Endothelial cell (in vitro differentiated cells): ENCODE data around the gene DGLUCY. TPM values are rescaled to one million over a fixed set of nuclear protein-coding genes. Genes with fewer than 3 reads are reported as not detected.

Experiments used
- DNase-seq: peaks from one replicate; pipeline ENCODE4 v3.0.0; 2021; ENCODE audit warnings: low spot score
- H3K27ac Mint-ChIP-seq: one replicate; pipeline ENCODE4 v1.8.0; 2021; ENCODE audit warnings: mixed read lengths, inconsistent platforms; ENCODE audit not compliant: unreplicated experiment
- H3K27me3 Mint-ChIP-seq: one replicate; pipeline ENCODE4 v1.8.0; 2021; ENCODE audit warnings: mild to moderate bottlenecking, moderate library complexity, mixed read lengths, inconsistent platforms; ENCODE audit not compliant: unreplicated experiment
- H3K36me3 Mint-ChIP-seq: one replicate; pipeline ENCODE4 v1.8.0; 2021; ENCODE audit warnings: mild to moderate bottlenecking, low read depth, mixed read lengths, inconsistent platforms; ENCODE audit not compliant: unreplicated experiment
- H3K4me1 Mint-ChIP-seq: one replicate; pipeline ENCODE4 v1.8.0; 2021; ENCODE audit warnings: mild to moderate bottlenecking, mixed read lengths, inconsistent platforms; ENCODE audit not compliant: unreplicated experiment
- H3K4me3 Mint-ChIP-seq: one replicate; pipeline ENCODE4 v1.8.0; 2021; ENCODE audit warnings: mild to moderate bottlenecking, mixed read lengths, inconsistent platforms; ENCODE audit not compliant: unreplicated experiment
- H3K9me3 Mint-ChIP-seq: one replicate; pipeline ENCODE4 v1.8.0; 2021; ENCODE audit warnings: mixed read lengths, inconsistent platforms; ENCODE audit not compliant: unreplicated experiment
- total RNA-seq: library from RNA; stranded (reverse); fragmentation: NEBNext Ultra II Directional; extraction: Animal tissue kit (Norgen Biotek cat#: 25700); gene quantifications from one replicate; pipeline ENCODE4 v1.2.1, GENCODE V29; 2021; ENCODE audit not compliant: unreplicated experiment
- TF ChIP-seq, protein P1 (sequence below): fragments of 200-600 bp; sonication (generic); IDR thresholded peaks from one replicate; pipeline ENCODE4 v1.5.0; 2021; ENCODE audit warnings: antibody characterized with exemption; ENCODE audit not compliant: unreplicated experiment

Gene DGLUCY
- total RNA-seq, 1 donor from 2014 or later = 65.1 TPM

DNA sequence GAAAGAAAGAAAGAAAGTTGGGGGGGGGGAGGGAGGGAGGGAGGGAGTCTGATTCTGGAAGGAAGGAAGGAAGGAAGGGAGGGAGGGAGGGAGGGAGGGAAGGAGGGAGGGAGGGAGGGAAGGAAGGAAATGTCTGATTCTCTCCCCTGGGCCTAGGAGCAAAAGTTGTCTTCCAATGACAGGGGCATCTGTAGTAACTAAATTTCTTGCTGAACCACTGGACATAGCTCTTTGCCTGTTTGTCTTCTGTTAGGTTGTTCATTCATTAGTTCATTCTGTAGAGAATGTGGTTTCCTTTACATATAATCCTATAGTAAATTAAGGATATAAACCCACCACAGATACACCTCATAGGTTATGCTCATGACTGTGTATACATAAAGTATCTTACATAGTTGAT, 70.7 kb downstream of the DGLUCY start:
- TF ChIP-seq, protein P1, sequence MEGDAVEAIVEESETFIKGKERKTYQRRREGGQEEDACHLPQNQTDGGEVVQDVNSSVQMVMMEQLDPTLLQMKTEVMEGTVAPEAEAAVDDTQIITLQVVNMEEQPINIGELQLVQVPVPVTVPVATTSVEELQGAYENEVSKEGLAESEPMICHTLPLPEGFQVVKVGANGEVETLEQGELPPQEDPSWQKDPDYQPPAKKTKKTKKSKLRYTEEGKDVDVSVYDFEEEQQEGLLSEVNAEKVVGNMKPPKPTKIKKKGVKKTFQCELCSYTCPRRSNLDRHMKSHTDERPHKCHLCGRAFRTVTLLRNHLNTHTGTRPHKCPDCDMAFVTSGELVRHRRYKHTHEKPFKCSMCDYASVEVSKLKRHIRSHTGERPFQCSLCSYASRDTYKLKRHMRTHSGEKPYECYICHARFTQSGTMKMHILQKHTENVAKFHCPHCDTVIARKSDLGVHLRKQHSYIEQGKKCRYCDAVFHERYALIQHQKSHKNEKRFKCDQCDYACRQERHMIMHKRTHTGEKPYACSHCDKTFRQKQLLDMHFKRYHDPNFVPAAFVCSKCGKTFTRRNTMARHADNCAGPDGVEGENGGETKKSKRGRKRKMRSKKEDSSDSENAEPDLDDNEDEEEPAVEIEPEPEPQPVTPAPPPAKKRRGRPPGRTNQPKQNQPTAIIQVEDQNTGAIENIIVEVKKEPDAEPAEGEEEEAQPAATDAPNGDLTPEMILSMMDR = no peak

DNA sequence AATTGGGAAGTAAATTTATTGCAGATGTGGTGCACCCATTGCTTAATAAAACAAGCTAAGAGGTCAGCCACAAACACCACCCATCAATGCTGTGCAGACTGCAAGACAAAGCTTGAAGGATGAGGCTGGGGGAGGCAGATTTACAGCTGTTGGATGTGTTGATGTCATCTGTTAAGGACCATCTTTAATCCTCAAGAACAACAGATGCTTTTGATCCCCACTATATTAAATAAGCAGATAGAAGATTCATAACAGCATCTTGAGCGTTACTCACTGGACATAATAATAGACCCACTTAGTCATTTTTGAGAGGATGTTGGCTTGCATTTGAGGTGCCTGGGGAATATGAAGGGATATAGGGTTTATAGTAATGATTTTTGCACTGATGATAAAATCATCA, 71.8 kb downstream of the DGLUCY start:
- Mint-ChIP-seq H3K27me3 (peaks cover 2% of the 10 kb centered on the region), H3K9me3 (no peaks in the 10 kb centered on the region), H3K27ac (no peak overlapping the region), H3K4me3 (no peak overlapping the region), H3K4me1 (no peaks in the 10 kb centered on the region), H3K36me3 (peaks cover 43% of the 10 kb centered on the region)
- TF ChIP-seq, protein P1 = no peak
- DNase-seq = no peak

More for the DNA sequence above, 70.7 kb downstream of the DGLUCY start:
- no peaks in the 10 kb centered on the region for H3K27me3 Mint-ChIP-seq
- H3K36me3 Mint-ChIP-seq = peaks cover 34% of the 10 kb centered on the region
- no peaks in the 10 kb centered on the region for H3K4me1 Mint-ChIP-seq
- H3K27ac Mint-ChIP-seq = no peak overlapping the region
- no peak overlapping the region for H3K4me3 Mint-ChIP-seq
- no peaks in the 10 kb centered on the region for H3K9me3 Mint-ChIP-seq
- DNase-seq = no peak

DNA sequence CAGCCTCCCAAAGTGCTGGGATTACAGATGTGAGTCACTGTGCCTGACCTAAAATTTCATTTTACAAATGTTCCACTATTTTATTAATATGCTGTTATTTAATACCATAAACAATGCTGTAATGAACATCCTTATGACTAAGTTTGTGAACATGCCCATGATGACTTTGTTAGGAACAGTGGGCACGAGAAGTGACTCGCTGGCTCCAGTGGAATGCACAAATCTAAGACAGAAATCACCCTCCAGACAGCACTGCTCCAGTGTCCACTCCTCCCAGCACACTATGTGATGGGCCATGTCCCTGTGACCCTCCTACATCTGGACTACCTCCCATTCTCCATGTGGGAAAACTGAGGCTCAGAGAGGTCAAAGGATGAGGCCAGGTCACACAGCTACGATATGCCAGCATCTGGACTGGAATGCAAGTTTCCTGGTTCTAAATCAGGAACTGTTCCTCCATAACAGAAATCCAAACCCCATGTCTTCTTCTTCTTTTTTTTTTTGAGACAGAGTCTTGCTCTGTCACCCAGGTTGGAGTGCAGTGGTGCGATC, 72.7 kb downstream of the DGLUCY start:
- no peak for DNase-seq
- TF ChIP-seq, protein P1 = no peak
- peaks cover 52% of the 10 kb centered on the region for H3K36me3 Mint-ChIP-seq
- no peak overlapping the region for H3K4me3 Mint-ChIP-seq
- H3K27me3 Mint-ChIP-seq = peaks cover 3% of the 10 kb centered on the region
- no peak overlapping the region for H3K27ac Mint-ChIP-seq
- H3K4me1 Mint-ChIP-seq = no peaks in the 10 kb centered on the region
- H3K9me3 Mint-ChIP-seq = no peaks in the 10 kb centered on the region

DNA sequence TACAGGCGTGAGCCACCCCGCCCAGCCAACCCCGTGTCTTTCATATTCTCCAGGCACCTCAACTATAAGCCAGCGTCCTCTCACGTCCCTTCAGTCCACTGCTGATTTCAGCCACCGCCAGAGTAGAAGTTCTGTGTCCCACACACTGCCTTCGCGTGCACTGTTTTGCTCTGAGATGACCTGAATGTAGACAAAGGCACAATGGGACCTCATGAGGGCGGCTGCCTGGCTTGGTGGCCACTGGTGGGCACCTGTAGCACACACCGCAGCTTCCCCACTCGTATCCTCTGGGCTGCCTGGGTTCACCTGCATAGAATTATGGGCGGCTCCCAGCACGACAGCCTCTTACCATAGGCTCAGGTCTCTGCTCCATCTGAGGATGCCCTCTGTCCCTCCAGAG, 73.4 kb downstream of the DGLUCY start:
- peaks cover 57% of the 10 kb centered on the region for H3K36me3 Mint-ChIP-seq
- TF ChIP-seq, protein P1 = no peak
- H3K27ac Mint-ChIP-seq = no peak overlapping the region
- no peaks in the 10 kb centered on the region for H3K9me3 Mint-ChIP-seq
- no peak overlapping the region for H3K4me3 Mint-ChIP-seq
- no peak for DNase-seq
- H3K4me1 Mint-ChIP-seq = no peaks in the 10 kb centered on the region
- H3K27me3 Mint-ChIP-seq = peaks cover 5% of the 10 kb centered on the region

DNA sequence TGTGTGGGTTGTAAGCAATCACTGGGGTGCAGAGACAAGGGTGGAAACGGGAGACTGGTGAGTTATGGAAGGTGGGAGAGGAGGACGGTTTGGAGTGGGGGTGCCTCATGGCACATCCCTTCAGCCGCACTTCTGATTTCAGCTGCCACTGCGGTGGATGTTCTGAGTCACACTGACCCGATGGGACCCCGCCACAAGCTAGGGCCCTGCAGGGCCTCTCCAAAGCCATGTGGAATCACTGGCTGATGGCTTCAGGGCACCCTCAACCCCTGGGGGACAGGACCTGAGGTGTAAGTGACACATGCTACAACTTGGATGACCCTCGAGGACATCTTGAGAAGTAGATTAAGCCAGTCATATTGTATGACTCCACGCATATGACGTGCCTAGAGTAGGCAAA, 77.0 kb downstream of the DGLUCY start:
- peaks cover 8% of the 10 kb centered on the region for H3K27me3 Mint-ChIP-seq
- no peak for DNase-seq
- no peak overlapping the region for H3K27ac Mint-ChIP-seq
- TF ChIP-seq, protein P1 = no peak
- H3K9me3 Mint-ChIP-seq = no peaks in the 10 kb centered on the region
- peak overlapping the region; percentile 59 for H3K4me3 Mint-ChIP-seq
- peaks cover 6% of the 10 kb centered on the region for H3K4me1 Mint-ChIP-seq
- peaks cover 52% of the 10 kb centered on the region for H3K36me3 Mint-ChIP-seq
